DLD1 (cell line): ENCODE measurements around the gene VSIG10L2.
"Not testable (repeated sequence)": the region's sequence is repeated elsewhere in the genome, so short reads cannot be mapped to it uniquely, and the experiment has no call there.

Experiments used
- in situ Hi-C: cut with HindIII; loops from 2 replicates; pipeline ENCODE4 v1.10.0; 2017; ENCODE audit warnings: low sequenced_read_pairs

VSIG10L2 gene

DNA sequence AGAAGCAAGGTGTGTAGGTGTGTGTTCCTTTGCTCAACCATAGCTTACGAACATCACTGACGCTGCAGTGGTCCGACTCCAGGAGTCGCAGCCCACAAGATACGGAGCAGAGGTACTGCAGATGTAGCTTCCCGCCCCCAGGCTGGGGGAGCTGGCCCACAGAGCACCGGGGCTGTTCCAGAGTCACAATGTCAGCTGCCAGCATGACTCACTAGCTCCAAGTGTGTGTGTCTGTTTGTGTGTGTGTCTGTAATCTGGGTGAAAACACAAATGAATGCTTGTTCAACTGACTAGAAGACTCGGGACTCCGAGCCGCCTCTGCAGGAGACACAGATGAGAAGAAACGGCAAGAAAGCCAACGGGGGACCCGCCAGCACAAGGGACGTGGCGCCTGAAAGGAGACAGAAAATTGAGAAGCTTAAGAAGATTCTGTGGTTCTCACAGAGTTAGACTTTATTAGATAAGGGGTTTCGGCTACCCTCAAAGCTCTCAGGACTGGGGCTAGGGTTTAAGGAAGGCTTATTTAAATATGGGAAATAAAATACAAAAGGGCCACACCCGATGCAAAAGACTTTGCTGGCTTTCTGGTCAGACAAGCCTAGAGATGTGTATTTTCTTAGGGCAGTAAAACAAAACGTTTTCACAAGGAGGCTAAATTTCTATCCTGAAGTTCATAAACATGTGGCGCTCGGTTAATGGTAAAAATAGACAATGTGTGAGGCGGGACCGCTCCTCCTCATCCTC, 10.7 kb downstream of the VSIG10L2 start:
- in situ Hi-C loops = no loop called here

DNA sequence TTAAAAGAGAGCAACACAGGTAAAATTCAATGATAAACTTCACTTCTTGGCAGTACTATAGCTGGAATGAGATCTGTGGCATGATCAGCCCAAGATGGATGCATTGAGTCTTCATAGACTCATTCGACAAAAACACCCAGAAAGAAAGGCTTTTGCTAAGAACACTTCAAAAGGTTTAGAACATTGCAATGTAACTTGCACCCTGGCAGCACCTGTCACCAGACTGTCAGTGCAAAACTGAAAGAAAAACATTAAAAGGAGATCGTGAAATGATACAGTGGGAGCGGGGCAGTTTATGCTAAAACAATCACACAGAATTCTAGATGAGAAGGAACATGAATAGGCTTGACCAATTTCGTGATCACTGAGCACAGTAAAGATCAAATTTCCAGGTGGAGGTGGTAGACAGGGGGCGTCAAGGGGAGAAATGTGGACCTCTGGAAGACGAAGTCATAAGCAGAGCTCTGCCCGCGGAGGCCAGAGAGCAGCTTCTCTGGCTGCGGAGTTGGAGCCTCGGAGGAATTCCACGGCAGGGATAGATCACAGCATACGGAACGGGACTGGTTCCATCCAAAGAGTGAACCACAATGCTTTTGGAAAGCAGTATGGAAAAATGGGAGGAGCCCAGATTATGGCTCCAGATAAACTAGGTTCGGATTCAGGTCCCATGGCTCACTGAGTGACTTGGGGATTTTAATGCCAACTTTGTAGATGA, 11.9 kb downstream of the VSIG10L2 start:
- in situ Hi-C loops = no loop called here

DNA sequence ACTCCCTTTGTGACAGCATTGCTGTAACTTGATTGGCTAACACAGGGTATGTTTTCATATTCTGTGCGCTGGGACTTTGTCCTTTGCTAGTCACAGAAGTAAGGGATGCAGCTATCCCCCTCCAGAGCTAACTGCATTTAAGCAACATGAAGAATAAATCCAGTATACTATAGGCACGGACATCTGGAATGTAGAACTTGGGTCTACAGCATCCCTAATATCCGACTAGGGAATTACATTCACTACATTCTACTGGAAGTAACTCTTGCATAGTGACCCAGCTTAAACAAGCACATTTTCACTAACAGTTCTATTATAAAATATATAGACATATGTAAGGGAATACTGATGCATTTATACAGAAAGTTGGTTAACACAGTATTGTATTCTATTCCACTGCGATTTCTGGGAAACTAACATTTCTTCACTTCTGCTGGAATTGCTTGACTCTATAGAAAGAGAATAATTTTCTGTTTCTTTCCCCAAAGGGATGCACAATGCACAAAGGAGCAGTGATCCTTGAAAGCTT, 13.1 kb downstream of the VSIG10L2 start:
- in situ Hi-C loops = no loop called here

DNA sequence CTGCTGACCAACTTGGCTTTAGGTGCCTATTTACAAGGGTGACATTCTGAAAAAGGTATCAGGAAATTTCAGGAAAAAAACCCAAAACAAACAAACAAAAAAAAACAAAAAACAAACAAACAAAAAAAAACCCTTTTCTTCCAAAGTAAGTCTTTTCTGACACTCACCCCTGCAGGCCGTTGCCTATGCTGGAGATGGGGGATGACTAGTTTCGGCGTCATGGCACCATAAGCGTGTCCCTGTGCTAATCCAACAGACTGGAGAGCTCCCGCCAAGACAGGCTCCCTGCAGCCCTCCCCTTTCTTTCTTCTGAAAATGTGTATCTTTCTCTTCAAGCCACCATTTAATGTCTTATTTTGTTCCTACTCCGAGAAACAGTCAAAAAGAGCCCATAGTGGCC, 13.7 kb downstream of the VSIG10L2 start:
- in situ Hi-C loops = no loop called here

DNA sequence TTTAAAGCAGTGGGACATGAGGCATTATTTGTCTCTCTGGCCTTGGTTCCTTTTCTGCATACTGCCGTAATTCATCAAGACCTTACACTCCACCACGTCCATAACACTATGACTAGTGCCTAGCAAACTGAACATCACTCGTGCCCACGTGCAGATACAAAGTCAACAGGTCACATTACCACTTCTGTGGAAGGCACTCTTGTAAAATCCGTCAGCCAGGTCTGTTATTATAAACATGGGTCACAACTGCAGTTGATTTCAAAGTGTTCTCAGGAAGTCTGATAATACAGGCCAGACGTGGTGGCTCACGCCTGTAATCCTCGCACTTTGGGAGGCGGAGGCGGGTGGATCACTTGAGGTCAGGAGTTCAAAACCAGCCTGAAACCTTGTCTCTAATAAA, 14.1 kb downstream of the VSIG10L2 start:
- in situ Hi-C loops = no loop called here

DNA sequence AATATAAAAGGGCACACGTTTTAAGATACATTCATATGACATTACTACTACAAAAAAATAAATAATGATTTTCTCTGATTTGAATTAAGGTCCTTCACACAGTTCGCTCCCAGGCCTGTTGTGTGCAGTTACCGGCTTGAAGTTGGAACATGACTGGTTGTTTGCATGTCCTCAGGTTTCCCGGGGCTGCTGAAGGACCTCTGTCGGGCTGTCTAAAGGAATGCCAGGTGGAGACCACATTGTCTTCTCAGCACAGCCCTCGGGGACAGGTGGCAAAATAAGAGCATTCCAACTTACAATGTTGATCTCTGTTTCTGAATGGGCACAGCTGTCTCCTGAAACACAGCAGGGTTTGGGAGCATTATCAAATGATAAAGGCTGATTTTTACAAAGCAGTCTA, 14.9 kb downstream of the VSIG10L2 start:
- in situ Hi-C loops = no loop called here

DNA sequence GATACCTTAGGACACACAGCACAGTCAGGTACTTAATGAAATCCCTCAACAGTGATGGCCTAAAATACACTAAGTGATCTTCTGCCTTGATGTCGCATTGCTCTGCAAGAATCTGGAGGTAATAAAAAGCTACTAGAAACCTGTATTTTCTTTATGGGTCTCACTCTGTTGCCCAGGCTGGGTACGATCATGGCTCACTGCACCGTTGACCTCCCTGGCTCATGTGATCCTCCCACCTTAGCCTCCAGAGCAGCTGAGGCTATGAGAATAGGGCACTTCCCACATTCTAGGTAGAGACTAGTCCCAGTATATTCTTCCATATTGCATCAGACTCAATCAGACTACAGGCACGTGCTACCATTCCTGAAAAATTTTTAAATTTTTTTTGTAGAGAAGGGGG, 21.7 kb downstream of the VSIG10L2 start:
- in situ Hi-C loops = no loop called here

DNA sequence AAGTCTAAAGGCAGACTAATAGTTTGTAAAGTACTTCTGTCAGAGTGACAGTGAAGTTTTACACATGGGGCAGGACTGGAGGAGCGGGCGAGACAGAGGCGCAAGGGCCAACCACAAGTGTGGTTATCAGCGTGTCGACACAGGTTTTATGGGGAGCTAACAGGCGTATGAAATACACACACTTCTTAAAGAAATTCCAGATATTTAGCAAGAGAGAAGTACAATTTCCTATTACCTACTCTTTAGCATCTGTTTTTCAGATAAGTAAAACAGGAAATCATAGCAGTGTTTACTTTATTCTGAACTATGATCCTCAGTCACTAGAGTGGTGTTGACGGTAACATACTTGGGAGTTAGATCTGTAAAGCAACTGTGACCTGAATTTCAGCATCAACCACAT, 22.5 kb downstream of the VSIG10L2 start:
- in situ Hi-C loops = no loop called here

DNA sequence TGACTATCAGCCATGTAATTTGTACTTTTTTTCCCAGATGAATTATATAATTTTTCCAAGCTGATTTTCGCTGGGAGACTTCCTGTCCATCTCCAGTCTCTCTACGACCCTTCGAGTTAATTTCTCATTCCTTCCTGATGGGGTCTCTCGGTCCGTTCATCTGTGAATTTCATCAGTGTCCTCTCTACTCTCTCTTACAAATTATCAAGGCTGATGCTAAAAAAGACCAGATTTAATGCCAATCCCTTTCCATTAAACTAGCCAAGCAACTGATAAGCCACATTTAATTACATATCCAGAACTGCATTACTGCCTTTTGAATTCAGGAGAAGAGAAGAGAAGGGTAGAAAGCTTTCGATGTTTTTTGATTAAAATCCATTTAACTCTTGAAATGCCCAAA, 25.8 kb downstream of the VSIG10L2 start:
- in situ Hi-C loops = no loop called here

DNA sequence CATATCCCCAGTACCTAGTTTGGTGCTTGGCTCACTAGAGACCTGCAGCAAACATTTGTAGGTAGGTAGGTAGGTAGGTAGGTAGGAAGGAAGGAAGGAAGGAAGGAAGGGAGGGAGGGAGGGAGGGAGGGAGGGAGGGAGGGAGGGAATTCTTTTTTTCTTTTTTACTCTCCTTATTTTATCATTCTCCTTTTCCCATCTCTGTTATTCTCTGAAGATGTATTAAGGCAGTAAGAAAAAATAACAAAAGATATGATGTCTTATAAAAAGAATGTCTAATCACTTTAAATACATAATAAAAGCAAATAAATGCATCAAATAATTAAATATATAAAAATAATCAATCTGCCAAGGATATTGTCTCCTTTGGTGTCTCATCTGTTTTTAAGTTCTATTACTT, 28.4 kb downstream of the VSIG10L2 start:
- in situ Hi-C loops = no loop called here

DNA sequence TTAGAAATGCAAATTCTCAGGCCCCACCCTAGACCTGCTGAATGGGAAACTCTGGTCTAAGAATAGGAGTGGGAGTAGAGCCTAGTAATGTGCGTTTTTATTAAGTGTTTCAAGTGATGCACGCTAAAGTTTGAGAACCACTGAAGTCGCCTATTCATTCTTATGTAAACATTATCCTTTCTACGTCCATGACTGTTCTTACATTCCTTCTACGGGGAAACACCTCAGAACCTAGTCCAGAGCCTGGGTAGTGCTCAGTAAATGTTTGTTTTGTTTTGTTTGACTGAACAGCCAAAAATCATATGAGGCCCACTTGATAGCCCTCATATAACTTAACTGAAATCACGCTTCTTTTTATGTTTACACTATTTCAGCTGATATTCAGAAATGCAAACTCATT, 29.8 kb downstream of the VSIG10L2 start:
- in situ Hi-C loops = no loop called here

DNA sequence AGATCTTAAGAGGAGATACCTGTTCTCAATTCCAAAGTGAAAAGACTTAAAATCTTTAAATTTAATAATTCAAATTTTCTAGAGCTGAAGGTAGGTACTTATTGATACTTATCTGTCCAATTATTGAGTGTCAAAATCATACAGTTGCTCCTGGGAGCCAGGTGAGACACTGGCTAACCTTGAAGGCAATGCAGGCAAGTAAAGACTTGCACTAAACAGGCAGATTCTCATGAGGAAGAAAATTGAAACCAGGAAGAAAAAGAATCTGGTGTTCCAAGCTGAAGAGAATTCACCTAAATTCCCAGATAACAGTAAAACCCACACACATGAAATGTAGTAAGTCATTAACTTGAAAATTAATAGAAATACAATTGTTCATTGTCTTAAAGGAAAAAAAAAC, 30.3 kb downstream of the VSIG10L2 start:
- in situ Hi-C loops = no loop called here

DNA sequence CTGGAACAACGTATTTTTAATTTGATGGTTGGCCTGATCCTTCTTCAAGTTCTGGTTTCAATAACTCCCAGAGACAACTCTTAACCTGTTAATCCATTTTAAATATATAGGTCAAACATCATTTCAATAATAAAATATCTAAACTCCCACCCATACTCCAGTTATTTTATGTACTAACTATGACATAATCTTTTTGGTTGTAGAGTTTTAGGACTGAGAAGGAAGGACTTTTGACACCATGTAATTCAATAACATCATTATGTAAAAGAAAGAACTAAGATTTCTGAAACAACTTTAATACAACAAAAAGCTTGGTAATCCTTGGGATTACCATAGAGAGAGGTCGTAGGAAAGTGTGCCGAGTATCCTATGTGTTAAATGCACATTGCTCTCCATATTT, 31.5 kb downstream of the VSIG10L2 start:
- in situ Hi-C loops = no loop called here

DNA sequence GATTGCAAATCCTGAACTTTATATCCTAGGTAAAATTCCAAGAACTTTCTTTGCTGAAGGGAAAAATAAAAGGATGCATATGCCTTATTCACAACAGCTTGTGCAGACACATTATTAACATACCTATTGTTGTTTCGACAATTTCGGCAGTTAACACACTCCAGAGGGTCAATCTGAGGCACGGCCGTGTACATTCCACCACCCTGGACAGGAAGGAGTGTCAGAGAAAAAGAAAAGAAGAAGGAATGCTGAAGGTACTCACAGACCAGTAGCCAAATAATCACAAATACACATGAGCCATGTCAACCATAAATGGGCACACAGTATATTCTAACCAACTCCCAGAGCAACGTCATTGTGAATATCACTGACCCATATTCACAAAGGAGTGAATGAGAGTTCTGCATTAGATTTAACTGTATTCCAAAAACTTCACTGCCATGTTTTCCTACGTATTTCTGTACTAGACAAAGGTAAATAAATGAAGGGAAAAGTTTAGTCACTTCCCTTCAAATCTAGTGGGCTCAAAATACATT, 32.4 kb downstream of the VSIG10L2 start:
- in situ Hi-C loops = no loop called here

DNA sequence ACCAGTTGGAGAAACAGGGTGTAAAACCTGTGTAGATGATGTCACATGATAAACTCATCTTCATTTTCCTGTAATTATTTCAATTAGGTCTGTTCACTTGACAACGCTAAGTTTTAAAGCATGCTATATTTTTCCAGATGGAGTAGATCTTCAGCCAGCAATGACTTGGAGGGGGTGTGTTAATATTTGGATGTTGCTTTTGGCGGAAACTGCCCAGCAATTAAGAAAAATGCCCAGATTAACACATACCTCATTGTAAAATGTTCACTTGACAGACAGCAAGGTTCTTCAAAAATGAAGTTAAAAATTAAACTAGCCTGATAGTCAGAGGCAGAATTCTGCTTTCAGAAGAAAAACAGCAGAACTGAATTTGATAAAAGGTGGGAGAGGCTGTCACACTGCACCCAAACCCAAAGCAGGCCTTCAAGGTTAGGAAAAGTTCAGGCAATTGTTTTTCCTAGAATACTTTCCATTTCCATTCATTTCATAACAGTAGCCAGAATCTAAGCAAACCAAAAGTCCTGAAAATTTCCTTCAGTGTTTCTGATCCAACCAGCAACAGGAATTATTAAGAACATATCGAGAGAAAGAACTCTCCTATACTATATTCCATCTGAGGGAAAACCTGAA, 33.0 kb downstream of the VSIG10L2 start:
- in situ Hi-C loops = no loop called here

DNA sequence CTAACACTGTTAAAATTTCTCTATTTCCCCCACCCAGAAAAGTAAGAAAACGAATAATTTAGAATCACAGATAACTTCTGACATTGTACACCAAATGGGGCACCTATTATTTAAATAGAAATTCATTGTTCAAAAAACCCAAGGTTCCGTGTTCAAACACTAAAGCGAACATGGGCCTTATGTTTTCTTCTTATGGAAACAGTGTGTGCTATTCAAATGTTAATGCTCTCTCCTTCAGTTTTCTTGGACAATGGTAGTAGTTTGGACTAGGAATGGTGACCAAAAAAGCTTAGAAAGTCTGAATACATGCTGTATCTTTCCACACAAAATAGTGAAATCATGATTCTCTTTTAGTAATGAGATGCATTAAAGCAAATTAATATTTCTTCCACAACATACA, 33.7 kb downstream of the VSIG10L2 start:
- in situ Hi-C loops = no loop called here

DNA sequence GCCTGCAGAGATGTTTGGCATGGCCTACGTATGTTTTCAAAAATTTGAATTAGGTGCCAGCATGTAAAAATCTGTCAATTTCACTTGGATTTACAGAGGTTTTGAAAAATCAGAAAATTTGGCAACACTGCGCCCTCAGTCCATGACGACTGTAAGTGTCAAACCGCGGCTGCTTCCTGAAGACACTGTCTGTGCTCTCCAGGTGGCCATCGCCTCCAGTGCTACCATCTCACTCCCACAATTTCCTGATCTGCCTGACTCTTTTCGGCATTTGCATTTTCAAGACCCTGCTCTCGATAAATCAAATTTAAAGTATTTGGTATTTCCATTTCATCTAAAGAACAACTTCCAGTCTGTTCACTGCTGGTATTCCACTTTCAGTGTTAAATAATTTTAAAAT, 34.6 kb downstream of the VSIG10L2 start:
- in situ Hi-C loops = no loop called here

DNA sequence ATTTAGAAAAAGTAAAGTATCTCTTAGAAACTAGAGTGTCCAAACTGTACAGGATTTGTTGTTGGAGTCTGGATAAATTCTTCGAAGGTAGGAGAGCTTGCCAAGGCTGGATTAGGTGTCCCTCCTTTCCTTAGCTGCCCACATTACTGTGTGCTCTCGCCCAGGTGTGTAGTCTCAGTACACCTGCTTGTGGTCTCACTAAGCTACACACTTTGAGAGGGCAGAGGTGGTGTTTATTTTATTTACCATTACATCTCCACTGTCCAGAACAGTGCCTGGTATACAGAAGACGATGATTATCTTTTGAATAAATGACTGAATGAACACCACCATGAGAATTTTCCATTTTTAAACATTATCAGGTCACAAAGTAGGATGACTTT, 36.5 kb downstream of the VSIG10L2 start:
- in situ Hi-C loops = no loop called here

DNA sequence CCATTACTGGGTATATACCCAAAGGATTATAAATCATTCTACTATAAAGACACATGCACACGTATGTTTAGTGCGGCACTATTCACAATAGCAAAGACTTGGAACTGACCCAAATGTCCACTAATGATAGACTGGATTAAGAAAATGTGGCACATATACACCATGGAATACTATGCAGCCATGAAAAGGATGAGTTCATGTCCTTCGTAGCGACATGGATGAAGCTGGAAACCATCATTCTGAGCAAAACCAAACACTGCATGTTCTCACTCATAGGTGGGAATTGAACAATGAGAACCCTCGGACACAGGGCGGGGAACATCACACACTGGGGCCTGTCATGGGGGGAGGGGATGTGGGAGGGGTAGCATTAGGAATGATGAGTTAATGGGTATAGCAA, 40.1 kb downstream of the VSIG10L2 start:
- in situ Hi-C loops = not testable (repeated sequence)

DNA sequence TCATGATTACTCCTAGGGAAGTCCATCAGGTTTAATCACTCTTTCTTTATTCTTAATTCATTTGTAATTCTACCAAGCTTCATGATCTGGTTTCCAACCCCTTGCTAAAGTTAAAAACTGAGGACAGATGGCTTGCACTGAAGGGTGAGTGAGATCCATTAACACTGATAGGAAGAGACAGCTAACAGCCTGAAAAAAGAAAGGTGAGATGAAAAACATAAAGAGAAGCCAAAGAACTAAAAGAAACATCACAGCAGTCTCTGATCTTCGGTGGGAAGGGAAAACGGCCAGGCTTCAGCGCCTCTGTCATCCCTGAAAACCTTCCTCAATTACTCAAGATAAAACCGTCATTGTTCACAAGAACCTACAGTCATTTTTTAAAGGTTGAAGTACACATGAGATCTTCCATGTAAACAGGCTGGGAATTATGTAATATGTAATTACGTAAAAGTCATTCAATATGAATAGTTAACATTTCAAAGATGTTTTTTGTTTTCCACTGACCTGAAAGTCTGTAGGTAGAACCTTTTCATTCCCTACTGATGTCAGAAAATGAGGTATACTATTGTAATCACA, 41.3 kb downstream of the VSIG10L2 start:
- in situ Hi-C loops = no loop called here

DNA sequence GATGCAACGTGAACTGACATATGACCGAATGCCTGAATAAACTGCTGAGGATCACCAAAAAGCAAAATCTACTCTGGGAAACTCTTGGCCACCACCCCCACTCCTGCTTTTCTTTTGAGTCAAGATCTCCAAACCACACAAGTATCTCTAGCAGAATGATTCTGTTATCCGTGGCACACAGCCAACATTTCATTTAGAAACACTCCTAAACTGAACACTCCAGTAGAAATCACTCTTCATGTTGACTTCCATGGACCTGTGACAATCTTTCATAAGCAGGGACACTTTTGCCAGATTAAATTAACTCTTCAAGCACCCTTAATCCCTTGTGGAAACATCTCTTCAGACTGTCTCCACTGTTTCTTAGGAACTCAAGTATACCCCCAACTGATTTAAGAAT, 44.4 kb downstream of the VSIG10L2 start:
- in situ Hi-C loops = no loop called here
